ENCODE results near the gene KANK2. TPM values are rescaled to one million over a fixed set of nuclear protein-coding genes. Genes with fewer than 3 reads are reported as not detected.

Gene KANK2
- total RNA-seq, 1 donor from 2014 or later: 84.7 TPM

GRCh38 chr19:11237321-11237720 is 40.0 kb upstream of the KANK2 start:
- H3K9me3 Mint-ChIP-seq: no peaks in the 10 kb centered on the region
- H3K4me1 Mint-ChIP-seq: peaks cover 8% of the 10 kb centered on the region
- no peak overlapping the region for H3K27ac Mint-ChIP-seq
- peaks cover 20% of the 10 kb centered on the region for H3K36me3 Mint-ChIP-seq
- TF ChIP-seq, protein P1, sequence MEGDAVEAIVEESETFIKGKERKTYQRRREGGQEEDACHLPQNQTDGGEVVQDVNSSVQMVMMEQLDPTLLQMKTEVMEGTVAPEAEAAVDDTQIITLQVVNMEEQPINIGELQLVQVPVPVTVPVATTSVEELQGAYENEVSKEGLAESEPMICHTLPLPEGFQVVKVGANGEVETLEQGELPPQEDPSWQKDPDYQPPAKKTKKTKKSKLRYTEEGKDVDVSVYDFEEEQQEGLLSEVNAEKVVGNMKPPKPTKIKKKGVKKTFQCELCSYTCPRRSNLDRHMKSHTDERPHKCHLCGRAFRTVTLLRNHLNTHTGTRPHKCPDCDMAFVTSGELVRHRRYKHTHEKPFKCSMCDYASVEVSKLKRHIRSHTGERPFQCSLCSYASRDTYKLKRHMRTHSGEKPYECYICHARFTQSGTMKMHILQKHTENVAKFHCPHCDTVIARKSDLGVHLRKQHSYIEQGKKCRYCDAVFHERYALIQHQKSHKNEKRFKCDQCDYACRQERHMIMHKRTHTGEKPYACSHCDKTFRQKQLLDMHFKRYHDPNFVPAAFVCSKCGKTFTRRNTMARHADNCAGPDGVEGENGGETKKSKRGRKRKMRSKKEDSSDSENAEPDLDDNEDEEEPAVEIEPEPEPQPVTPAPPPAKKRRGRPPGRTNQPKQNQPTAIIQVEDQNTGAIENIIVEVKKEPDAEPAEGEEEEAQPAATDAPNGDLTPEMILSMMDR (IDR thresholded peaks at IDR 0.05; ENCODE audit: unreplicated experiment): no peak
- no peaks in the 10 kb centered on the region for H3K27me3 Mint-ChIP-seq (ENCODE audit: low read depth)
- H3K4me3 Mint-ChIP-seq: no peak overlapping the region
- no peak for DNase-seq (ENCODE audit: low spot score in 2 of 2, unreplicated experiment in 2 of 2)

- H3K9me3 Mint-ChIP-seq: no peaks in the 10 kb centered on the region
- no peaks in the 10 kb centered on the region for H3K27me3 Mint-ChIP-seq (ENCODE audit: low read depth)
- no peak for DNase-seq (ENCODE audit: low spot score in 2 of 2, unreplicated experiment in 2 of 2)
- H3K4me3 Mint-ChIP-seq: no peak overlapping the region
- H3K27ac Mint-ChIP-seq: no peak overlapping the region
- peaks cover 20% of the 10 kb centered on the region for H3K36me3 Mint-ChIP-seq
- peaks cover 3% of the 10 kb centered on the region for H3K4me1 Mint-ChIP-seq
- TF ChIP-seq, protein P1 (IDR thresholded peaks at IDR 0.05; ENCODE audit: unreplicated experiment): no peak
Observed at GRCh38 chr19:11236324-11237301, 39.3 kb upstream of the KANK2 start.

DNA sequence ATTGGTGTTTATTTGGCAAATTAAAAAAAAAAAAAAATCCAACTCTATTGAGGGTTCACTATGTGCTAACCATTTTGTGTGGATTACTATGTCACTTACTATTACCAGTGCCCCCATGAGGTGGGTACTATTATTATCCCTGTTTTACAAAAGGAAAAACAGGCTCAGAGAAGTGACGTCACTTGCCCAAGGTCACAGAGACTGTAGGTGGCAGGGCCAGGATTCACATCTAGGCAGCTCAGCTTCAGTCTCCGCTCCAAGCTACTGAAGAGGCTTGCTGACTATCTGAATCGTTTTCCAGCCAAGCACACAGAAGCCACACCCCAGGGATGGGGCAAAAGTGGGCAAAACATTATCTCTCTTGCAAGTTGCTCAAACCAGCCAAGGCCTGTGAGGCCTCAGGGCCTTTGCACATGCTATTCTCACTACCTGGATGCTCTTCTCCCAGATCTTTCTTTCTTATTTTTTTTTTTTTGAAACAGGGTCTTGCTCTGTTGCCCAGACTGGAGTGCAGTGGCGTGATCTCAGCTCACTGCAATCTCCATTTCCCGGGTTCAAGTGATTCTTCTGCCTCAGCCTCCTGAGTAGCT is 37.2 kb upstream of the KANK2 start:
- Mint-ChIP-seq H3K4me1 (no peaks in the 10 kb centered on the region), H3K4me3 (no peak overlapping the region), H3K9me3 (no peaks in the 10 kb centered on the region), H3K27me3 (ENCODE audit: low read depth) (no peaks in the 10 kb centered on the region), H3K36me3 (peaks cover 17% of the 10 kb centered on the region), H3K27ac (no peak overlapping the region)
- TF ChIP-seq, protein P1 (IDR thresholded peaks at IDR 0.05; ENCODE audit: unreplicated experiment): no peak
- DNase-seq (ENCODE audit: low spot score in 2 of 2, unreplicated experiment in 2 of 2): no peak

DNA sequence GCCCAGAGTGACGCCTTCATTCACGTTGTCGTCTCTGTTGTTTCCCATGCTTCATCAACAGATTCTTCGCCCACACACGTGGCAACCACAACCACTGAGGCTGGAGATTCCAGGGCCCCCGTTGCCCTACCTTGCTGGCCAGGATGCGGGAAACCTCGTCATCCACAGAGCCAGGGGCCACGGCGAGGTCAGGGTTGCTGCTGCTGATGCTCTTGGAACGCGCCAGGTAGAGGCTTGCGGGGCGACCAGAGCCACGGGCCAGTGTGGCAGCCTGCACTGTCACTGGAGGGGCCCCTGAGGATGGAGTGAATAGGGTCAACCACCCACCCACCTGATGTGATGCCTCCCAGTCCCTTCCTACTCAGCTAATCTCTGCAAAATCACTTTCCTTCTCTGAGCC is 35.7 kb upstream of the KANK2 start:
- Mint-ChIP-seq H3K4me3 (no peak overlapping the region), H3K27ac (no peak overlapping the region), H3K27me3 (ENCODE audit: low read depth) (no peaks in the 10 kb centered on the region), H3K4me1 (no peaks in the 10 kb centered on the region), H3K9me3 (no peaks in the 10 kb centered on the region), H3K36me3 (peaks cover 8% of the 10 kb centered on the region)
- DNase-seq (ENCODE audit: low spot score in 2 of 2, unreplicated experiment in 2 of 2): no peak
- TF ChIP-seq, protein P1 (IDR thresholded peaks at IDR 0.05; ENCODE audit: unreplicated experiment): no peak

GRCh38 chr19:11232555-11232954 is 35.2 kb upstream of the KANK2 start:
- peaks cover 7% of the 10 kb centered on the region for H3K36me3 Mint-ChIP-seq
- H3K4me3 Mint-ChIP-seq: no peak overlapping the region
- H3K4me1 Mint-ChIP-seq: no peaks in the 10 kb centered on the region
- DNase-seq (ENCODE audit: low spot score in 2 of 2, unreplicated experiment in 2 of 2): no peak
- no peaks in the 10 kb centered on the region for H3K27me3 Mint-ChIP-seq (ENCODE audit: low read depth)
- TF ChIP-seq, protein P1 (IDR thresholded peaks at IDR 0.05; ENCODE audit: unreplicated experiment): no peak
- no peaks in the 10 kb centered on the region for H3K9me3 Mint-ChIP-seq
- H3K27ac Mint-ChIP-seq: no peak overlapping the region

Measured in mesothelial cell of epicardium (in vitro differentiated cells).